IMR-90 (cell line): ENCODE data around the gene ANKS3. TPM values are rescaled to one million over a fixed set of nuclear protein-coding genes. Genes with fewer than 3 reads are reported as not detected.

ENCODE experiments used
- ATAC-seq: fragments of 200-7000 bp; cut with Tn5 transposase; 2 replicates; pipeline ENCODE4 v1.9.1; 2020; ENCODE audit warnings: low read depth, mild to moderate bottlenecking, moderate library complexity
- BruUV-seq: library from RNA; stranded (reverse); fragments of 400-500 nt; replicated peaks from 2 replicates; lab custom pipeline; 2021; lab: Mats Ljungman, UMichigan
- CTCF ChIA-PET: fragments of 300-600 bp; formaldehyde crosslinking; extraction: SDS; loops from one replicate; lab custom pipeline; 2021; ENCODE audit warnings: antibody characterized with exemption; lab: Yijun Ruan, JAX
- POLR2A ChIA-PET: fragments of 300-600 bp; sonication (Branson Sonifier 250); formaldehyde crosslinking; loops from one replicate; lab custom pipeline; 2022; ENCODE audit warnings: antibody characterized with exemption; ENCODE audit not compliant: unreplicated experiment; lab: Charles Lee
- DNase-seq: peaks from one replicate; pipeline ENCODE4 v3.0.0; 2013
- H2AFZ ChIP-seq: replicated peaks from 2 replicates; pipeline ENCODE3; 2013; ENCODE audit warnings: low read length, mild to moderate bottlenecking; ENCODE audit not compliant: poor library complexity
- H2AK5ac ChIP-seq: 2 replicates; pipeline ENCODE4 v1.6.1; 2013; ENCODE audit warnings: low read depth, low read length, inconsistent platforms
- H2AK9ac ChIP-seq: replicated peaks from 2 replicates; pipeline ENCODE3; 2013; ENCODE audit warnings: mild to moderate bottlenecking, low read depth, low read length, moderate library complexity; ENCODE audit not compliant: poor library complexity
- H2BK120ac ChIP-seq: 2 replicates; pipeline ENCODE4 v1.6.1; 2013; ENCODE audit warnings: low read depth, low read length, inconsistent platforms
- H2BK15ac ChIP-seq: 3 replicates; pipeline ENCODE4 v1.6.1; 2013; ENCODE audit warnings: low read depth, low read length, inconsistent platforms
- H2BK20ac ChIP-seq: 2 replicates; pipeline ENCODE4 v1.6.1; 2013; ENCODE audit warnings: low read depth, mild to moderate bottlenecking, inconsistent platforms, low read length, moderate library complexity
- H2BK5ac ChIP-seq: 2 replicates; pipeline ENCODE4 v1.6.1; 2013; ENCODE audit warnings: mild to moderate bottlenecking, low read depth, low read length, inconsistent platforms; ENCODE audit not compliant: poor library complexity, severe bottlenecking
- H3K14ac ChIP-seq: replicated peaks from 2 replicates; pipeline ENCODE4 v1.6.1; 2013; ENCODE audit warnings: low read depth, low read length, inconsistent platforms
- H3K18ac ChIP-seq: 2 replicates; pipeline ENCODE4 v1.6.1; 2013; ENCODE audit warnings: low read depth, low read length, control low read depth
- H3K23ac ChIP-seq: 2 replicates; pipeline ENCODE4 v1.6.1; 2013; ENCODE audit warnings: low read depth, low read length, inconsistent platforms
- H3K27ac ChIP-seq: 2 replicates; pipeline ENCODE4 v1.5.1; 2013; ENCODE audit warnings: mild to moderate bottlenecking, control low read depth, low read length; ENCODE audit not compliant: insufficient read depth
- H3K27me3 ChIP-seq: 2 replicates; pipeline ENCODE4 v1.6.1; 2013; ENCODE audit warnings: low read length; ENCODE audit not compliant: control insufficient read depth, insufficient read depth
- H3K36me3 ChIP-seq: 2 replicates; pipeline ENCODE4 v1.6.1; 2013; ENCODE audit warnings: low read length, mixed read lengths; ENCODE audit not compliant: control insufficient read depth, insufficient read depth
- H3K4ac ChIP-seq: 2 replicates; pipeline ENCODE4 v1.6.1; 2013; ENCODE audit warnings: low read depth, low read length, inconsistent platforms
- H3K4me1 ChIP-seq: 2 replicates; pipeline ENCODE4 v1.6.1; 2013; ENCODE audit warnings: low read length, mixed read lengths; ENCODE audit not compliant: control insufficient read depth, insufficient read depth
- H3K4me2 ChIP-seq: 2 replicates; pipeline ENCODE4 v1.6.1; 2013; ENCODE audit warnings: low read depth, mild to moderate bottlenecking, control low read depth, low read length, moderate library complexity
- H3K4me3 ChIP-seq: 2 replicates; pipeline ENCODE4 v1.5.1; 2013; ENCODE audit warnings: low read depth, mild to moderate bottlenecking, control low read depth, low read length, moderate library complexity; ENCODE audit not compliant: insufficient read depth
- H3K56ac ChIP-seq: 2 replicates; pipeline ENCODE4 v1.6.1; 2013; ENCODE audit warnings: low read length, inconsistent platforms; ENCODE audit not compliant: insufficient read depth; ENCODE audit errors: extremely low read depth
- H3K79me1 ChIP-seq, 2 experiments: 2 replicates each; pipeline ENCODE4 v1.6.1; 2013; ENCODE audit warnings: low read length in 2 of 2, inconsistent platforms in 1 of 2, low read depth in 1 of 2
- H3K9ac ChIP-seq: 2 replicates; pipeline ENCODE4 v1.6.1; 2013; ENCODE audit warnings: low read depth, low read length, control low read depth
- H3K9me1 ChIP-seq: 2 replicates; pipeline ENCODE4 v1.6.1; 2013; ENCODE audit warnings: low read length, inconsistent platforms; ENCODE audit not compliant: insufficient read depth
- H3K9me3 ChIP-seq: 2 replicates; pipeline ENCODE4 v1.6.1; 2013; ENCODE audit warnings: low read length; ENCODE audit not compliant: control insufficient read depth, insufficient read depth
- H4K20me1 ChIP-seq: 2 replicates; pipeline ENCODE4 v1.6.1; 2013; ENCODE audit warnings: low read length, inconsistent platforms; ENCODE audit not compliant: insufficient read depth
- H4K5ac ChIP-seq: 2 replicates; pipeline ENCODE4 v1.6.1; 2013; ENCODE audit warnings: mild to moderate bottlenecking, low read depth, low read length, control low read depth
- H4K8ac ChIP-seq, 2 experiments: 2 replicates each; pipeline ENCODE4 v1.6.1; 2013; ENCODE audit warnings: low read depth in 2 of 2, low read length in 2 of 2, control low read depth in 1 of 2, inconsistent platforms in 1 of 2
- H4K91ac ChIP-seq: 2 replicates; pipeline ENCODE4 v1.6.1; 2013; ENCODE audit warnings: low read depth, low read length, inconsistent platforms; ENCODE audit not compliant: insufficient read depth
- CEBPB ChIP-seq: IDR thresholded peaks from 2 replicates; pipeline ENCODE4 v1.6.1; 2012; ENCODE audit warnings: low read depth, low read length, improper control_type of control experiment
- CHD1 ChIP-seq: IDR thresholded peaks from 2 replicates; pipeline ENCODE4 v1.6.1; 2012; ENCODE audit warnings: low read depth, low read length, improper control_type of control experiment
- MAFK ChIP-seq: IDR thresholded peaks from 2 replicates; pipeline ENCODE4 v1.6.1; 2012; ENCODE audit warnings: low read depth, low read length, improper control_type of control experiment
- MAZ ChIP-seq: IDR thresholded peaks from 2 replicates; pipeline ENCODE4 v1.6.1; 2012; ENCODE audit warnings: low read depth, mild to moderate bottlenecking, low read length, improper control_type of control experiment, moderate library complexity, borderline replicate concordance
- MXI1 ChIP-seq: IDR thresholded peaks from 2 replicates; pipeline ENCODE4 v1.6.1; 2012; ENCODE audit warnings: low read depth, mild to moderate bottlenecking, low read length, moderate library complexity, borderline replicate concordance
- NFE2L2 ChIP-seq: fragments of 150-350 bp; IDR thresholded peaks from 2 replicates; pipeline ENCODE4 v1.6.1; 2016; ENCODE audit warnings: low read depth, mild to moderate bottlenecking, low read length
- POLR2A ChIP-seq: IDR thresholded peaks from 2 replicates; pipeline ENCODE4 v1.6.1; 2012; ENCODE audit warnings: mild to moderate bottlenecking, low read depth, low read length
- RAD21 ChIP-seq: IDR thresholded peaks from 2 replicates; pipeline ENCODE4 v1.6.1; 2012; ENCODE audit warnings: low read length, improper control_type of control experiment
- RCOR1 ChIP-seq: IDR thresholded peaks from 2 replicates; pipeline ENCODE4 v1.6.1; 2012; ENCODE audit warnings: mild to moderate bottlenecking, low read length, improper control_type of control experiment; ENCODE audit not compliant: insufficient replicate concordance
- RFX5 ChIP-seq: IDR thresholded peaks from 2 replicates; pipeline ENCODE4 v1.8.0; 2012; ENCODE audit warnings: low read depth, mild to moderate bottlenecking, low read length, moderate library complexity
- SMC3 ChIP-seq: fragments of 150-350 bp; IDR thresholded peaks from 2 replicates; pipeline ENCODE4 v1.6.1; 2016; ENCODE audit warnings: low read depth, mild to moderate bottlenecking, antibody characterized with exemption, low read length, moderate library complexity
- WGBS, 2 experiments: methylation state at CpG; one replicate each; pipeline versions ENCODE4 v1.1.5 to v1.1.7; 2013; ENCODE audit warnings: missing lambda C conversion rate in 2 of 2; ENCODE audit not compliant: insufficient read length in 1 of 2; ENCODE audit errors: extremely low coverage in 2 of 2; 5-methylcytosine and 5-hydroxymethylcytosine counted together
- dilution Hi-C: fragments of 300-500 bp; cut with HindIII; formaldehyde crosslinking; loops from one replicate; pipeline ENCODE4 v1.14.3; 2018; ENCODE audit warnings: low sequenced_read_pairs; ENCODE audit not compliant: unreplicated experiment
- in situ Hi-C: fragments of 300-500 bp; cut with MboI; formaldehyde crosslinking; loops from 3 replicates; pipeline ENCODE4 v1.14.3; 2019; ENCODE audit warnings: low sequenced_read_pairs, inconsistent platforms, mixed read lengths
- intact Hi-C: fragments of 100-400 bp; cut with micrococcal nuclease; formaldehyde crosslinking; loops from 2 replicates; pipeline ENCODE4 v1.10.0; 2022
- polyA plus RNA-seq, 3 experiments: library from polyadenylated mRNA; depleted of rRNA; stranded (reverse); fragments of >200 nt; gene quantifications; 2 replicates each; pipeline ENCODE4 v1.2.3, GENCODE V29; 2012; ENCODE audit warnings: low replicate concordance in 1 of 3
- total RNA-seq: library from RNA; depleted of rRNA; stranded (reverse); fragments of >200 nt; gene quantifications from 2 replicates; pipeline ENCODE4 v1.2.3, GENCODE V29; 2012
- TF ChIP-seq, protein P1 (sequence below): conservative IDR thresholded peaks from 2 replicates; pipeline ENCODE4 v1.5.1; 2012; ENCODE audit warnings: mild to moderate bottlenecking, low read depth, low read length, improper control_type of control experiment
- TF ChIP-seq, protein P2 (sequence below): fragments of 150-350 bp; IDR thresholded peaks from 2 replicates; pipeline ENCODE4 v1.6.1; 2017; ENCODE audit warnings: mild to moderate bottlenecking, antibody characterized with exemption, low read length, low read depth

Gene ANKS3
- total and polyA plus RNA-seq, 2 of the 4 experiments (the other 2 are of a cell fraction): 24.4 to 25.0 TPM

DNA sequence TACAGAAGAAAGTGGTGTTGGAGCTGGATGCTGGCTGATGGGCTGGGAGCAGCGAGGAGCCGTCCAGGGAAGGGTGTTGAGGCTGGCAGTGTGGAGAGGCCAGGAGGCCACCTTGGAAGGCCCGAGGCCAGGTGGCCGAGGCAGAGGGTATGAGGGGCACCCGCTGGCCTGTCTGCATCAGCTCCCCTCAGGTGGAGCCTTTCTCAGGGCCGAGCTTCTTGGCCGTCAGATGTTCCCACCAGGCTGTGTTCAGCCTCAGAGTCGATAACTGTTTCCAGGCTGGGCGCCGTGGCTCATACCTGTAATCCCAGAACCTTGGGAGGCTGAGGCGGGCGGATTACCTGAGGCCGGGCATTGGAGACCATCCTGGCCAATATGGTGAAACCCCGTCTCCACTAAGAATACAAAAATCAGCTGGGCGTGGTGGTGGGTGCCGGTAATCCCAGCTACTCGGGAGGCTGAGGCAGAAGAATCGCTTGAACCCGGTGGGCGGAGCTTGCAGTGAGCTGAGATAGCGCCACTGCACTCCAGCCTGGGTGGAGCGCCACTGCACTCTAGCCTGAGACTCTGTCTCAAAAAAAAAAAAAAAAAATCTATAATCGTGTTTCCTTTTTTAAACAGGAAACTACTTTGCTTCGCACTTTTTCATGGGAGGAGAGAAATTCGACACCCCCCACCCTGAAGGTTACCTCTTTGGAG is 84.2 kb downstream of the ANKS3 start:
- DNase-seq (no peak), ATAC-seq (no peak)
- H3K4me1 ChIP-seq: no peaks in the 10 kb centered on the region
- H2BK20ac ChIP-seq: no peak overlapping the region
- no peak overlapping the region for H3K4me3 ChIP-seq
- no peak overlapping the region for H2AK9ac ChIP-seq
- no peak overlapping the region for H4K91ac ChIP-seq
- no peak overlapping the region for H3K14ac ChIP-seq
- H3K36me3 ChIP-seq: peaks cover 41% of the 10 kb centered on the region
- TF ChIP-seq SMC3: no peak
- no peak for TF ChIP-seq RFX5
- no peak for TF ChIP-seq POLR2A
- TF ChIP-seq NFE2L2: no peak
- TF ChIP-seq MXI1: no peak
- TF ChIP-seq MAFK: no peak
- no peak for TF ChIP-seq MAZ
- TF ChIP-seq RCOR1: no peak
- no peak for TF ChIP-seq CEBPB
- TF ChIP-seq, protein P1, sequence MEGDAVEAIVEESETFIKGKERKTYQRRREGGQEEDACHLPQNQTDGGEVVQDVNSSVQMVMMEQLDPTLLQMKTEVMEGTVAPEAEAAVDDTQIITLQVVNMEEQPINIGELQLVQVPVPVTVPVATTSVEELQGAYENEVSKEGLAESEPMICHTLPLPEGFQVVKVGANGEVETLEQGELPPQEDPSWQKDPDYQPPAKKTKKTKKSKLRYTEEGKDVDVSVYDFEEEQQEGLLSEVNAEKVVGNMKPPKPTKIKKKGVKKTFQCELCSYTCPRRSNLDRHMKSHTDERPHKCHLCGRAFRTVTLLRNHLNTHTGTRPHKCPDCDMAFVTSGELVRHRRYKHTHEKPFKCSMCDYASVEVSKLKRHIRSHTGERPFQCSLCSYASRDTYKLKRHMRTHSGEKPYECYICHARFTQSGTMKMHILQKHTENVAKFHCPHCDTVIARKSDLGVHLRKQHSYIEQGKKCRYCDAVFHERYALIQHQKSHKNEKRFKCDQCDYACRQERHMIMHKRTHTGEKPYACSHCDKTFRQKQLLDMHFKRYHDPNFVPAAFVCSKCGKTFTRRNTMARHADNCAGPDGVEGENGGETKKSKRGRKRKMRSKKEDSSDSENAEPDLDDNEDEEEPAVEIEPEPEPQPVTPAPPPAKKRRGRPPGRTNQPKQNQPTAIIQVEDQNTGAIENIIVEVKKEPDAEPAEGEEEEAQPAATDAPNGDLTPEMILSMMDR: no peak
- TF ChIP-seq RAD21: no peak
- no peak for TF ChIP-seq CHD1
- TF ChIP-seq, protein P2, sequence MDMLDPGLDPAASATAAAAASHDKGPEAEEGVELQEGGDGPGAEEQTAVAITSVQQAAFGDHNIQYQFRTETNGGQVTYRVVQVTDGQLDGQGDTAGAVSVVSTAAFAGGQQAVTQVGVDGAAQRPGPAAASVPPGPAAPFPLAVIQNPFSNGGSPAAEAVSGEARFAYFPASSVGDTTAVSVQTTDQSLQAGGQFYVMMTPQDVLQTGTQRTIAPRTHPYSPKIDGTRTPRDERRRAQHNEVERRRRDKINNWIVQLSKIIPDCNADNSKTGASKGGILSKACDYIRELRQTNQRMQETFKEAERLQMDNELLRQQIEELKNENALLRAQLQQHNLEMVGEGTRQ: no peak
- H4K8ac ChIP-seq: no peak overlapping the region
- H3K9me1 ChIP-seq: no peaks in the 10 kb centered on the region
- H3K23ac ChIP-seq: no peak overlapping the region
- H2BK15ac ChIP-seq: no peak overlapping the region
- no peaks in the 10 kb centered on the region for H3K27me3 ChIP-seq
- intact Hi-C loops: no loop called here
- peaks cover 15 to 49% of the 10 kb centered on the region in 2 experiments for H3K79me1 ChIP-seq
- no TSS peak for BruUV-seq
- ChIA-PET CTCF (interaction anchor here (0.6 kb wide), 1 partner anchor 12 kb away, joined by 3 read pairs; no protein-coding TSS in a partner anchor), POLR2A (no interaction called here)
- no peak overlapping the region for H3K9ac ChIP-seq
- H2BK120ac ChIP-seq: no peak overlapping the region
- H3K9me3 ChIP-seq: no peaks in the 10 kb centered on the region
- no peak overlapping the region for H4K5ac ChIP-seq
- H2AFZ ChIP-seq: no peak overlapping the region
- H3K27ac ChIP-seq: no peak overlapping the region
- no peak overlapping the region for H3K4me2 ChIP-seq
- peaks cover 53% of the 10 kb centered on the region for H4K20me1 ChIP-seq
- H2BK5ac ChIP-seq: no peak overlapping the region
- WGBS, 2 experiments: 96% methylated on average over 16 of the region's 25 CpGs; no CpG with 5 or more reads in 1 of the 2 experiments
- in situ Hi-C loops: no loop called here
- no peak overlapping the region for H3K56ac ChIP-seq
- no peak overlapping the region for H3K18ac ChIP-seq
- dilution Hi-C loops: no loop called here
- H3K4ac ChIP-seq: no peak overlapping the region
- no peak overlapping the region for H2AK5ac ChIP-seq
